ENCODE data around the gene MSMP. TPM values are rescaled to one million over a fixed set of nuclear protein-coding genes. Genes with fewer than 3 reads are reported as not detected.

Gene MSMP
- total and polyA plus RNA-seq, 9 of the 15 experiments (the other 6 are each of a cell fraction or from before 2014, with no cell fraction given), result 0.60 TPM; not detected in 8

- TF ChIP-seq RFX7 (CRISPR knock-in tag; IDR thresholded peaks at IDR 0.05) (no peak), TAF7 (tag; IDR thresholded peaks at IDR 0.05) (no peak), SUPT5H (IDR thresholded peaks at IDR 0.05) (peak; percentile 66), MCM7 (IDR thresholded peaks at IDR 0.05) (no peak), ETS2 (tag; IDR thresholded peaks at IDR 0.05; ENCODE audit: borderline replicate concordance, poor library complexity, severe bottlenecking) (no peak), MAZ (CRISPR knock-in tag; conservative IDR thresholded peaks at IDR 0.05 in 1 of 2, IDR thresholded peaks at IDR 0.05 in 1 of 2) (no peak), SIN3B (IDR thresholded peaks at IDR 0.05; ENCODE audit: low read depth) (no peak), LEF1 (IDR thresholded peaks at IDR 0.05) (0 out of 2 replicates have a peak, but pooled peaks have one; percentile 4), PHB2 (IDR thresholded peaks at IDR 0.05; ENCODE audit: low read depth) (0 out of 2 replicates have a peak, but pooled peaks have one; percentile 17), C11orf30 (IDR thresholded peaks at IDR 0.05; ENCODE audit: low read depth) (peak; percentile 55), MTA1 (IDR thresholded peaks at IDR 0.05; ENCODE audit: borderline replicate concordance) (no peak), ZNF785 (CRISPR knock-in tag; IDR thresholded peaks at IDR 0.05) (no peak), CHD2 (IDR thresholded peaks at IDR 0.05; ENCODE audit: low read depth, low read length) (no peak), BCL6 (CRISPR knock-in tag; IDR thresholded peaks at IDR 0.05) (no peak), MYBL2 (IDR thresholded peaks at IDR 0.05; ENCODE audit: low read depth) (no peak), MYBL2 (CRISPR knock-in tag; IDR thresholded peaks at IDR 0.05; ENCODE audit: borderline replicate concordance) (no peak), CBX1 (IDR thresholded peaks at IDR 0.05; ENCODE audit: low read depth) (no peak), NFRKB (IDR thresholded peaks at IDR 0.05; ENCODE audit: low read depth) (peak; percentile 61; the same call in 1 of the 2 replicates), ZNF584 (CRISPR knock-in tag; IDR thresholded peaks at IDR 0.05; ENCODE audit: low read depth) (no peak), ERF (CRISPR knock-in tag; IDR thresholded peaks at IDR 0.05) (no peak), IRF2 (CRISPR knock-in tag; IDR thresholded peaks at IDR 0.05) (no peak), GTF2F1 (IDR thresholded peaks at IDR 0.05; ENCODE audit: low read depth, low read length) (no peak), ZNF184 (CRISPR knock-in tag; IDR thresholded peaks at IDR 0.05) (no peak), KDM5B (IDR thresholded peaks at IDR 0.05; ENCODE audit: insufficient replicate concordance, low read depth, low read length) (peak; percentile 9), YBX1 (IDR thresholded peaks at IDR 0.05) (0 out of 2 replicates have a peak, but pooled peaks have one; percentile 51), ZNF696 (CRISPR knock-in tag; conservative IDR thresholded peaks at IDR 0.05) (no peak), JUND (IDR thresholded peaks at IDR 0.05; ENCODE audit: borderline replicate concordance, low read depth, low read length) (no peak), JUND (tag; IDR thresholded peaks at IDR 0.05; ENCODE audit: borderline replicate concordance, low read depth, low read length) (no peak), HDGF (IDR thresholded peaks at IDR 0.05) (no peak)
- TF ChIP-seq, protein P1, sequence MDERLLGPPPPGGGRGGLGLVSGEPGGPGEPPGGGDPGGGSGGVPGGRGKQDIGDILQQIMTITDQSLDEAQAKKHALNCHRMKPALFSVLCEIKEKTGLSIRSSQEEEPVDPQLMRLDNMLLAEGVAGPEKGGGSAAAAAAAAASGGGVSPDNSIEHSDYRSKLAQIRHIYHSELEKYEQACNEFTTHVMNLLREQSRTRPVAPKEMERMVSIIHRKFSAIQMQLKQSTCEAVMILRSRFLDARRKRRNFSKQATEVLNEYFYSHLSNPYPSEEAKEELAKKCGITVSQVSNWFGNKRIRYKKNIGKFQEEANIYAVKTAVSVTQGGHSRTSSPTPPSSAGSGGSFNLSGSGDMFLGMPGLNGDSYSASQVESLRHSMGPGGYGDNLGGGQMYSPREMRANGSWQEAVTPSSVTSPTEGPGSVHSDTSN (CRISPR knock-in tag; IDR thresholded peaks at IDR 0.05; ENCODE audit: low read depth), result no peak
- TF ChIP-seq, protein P1 (tag; conservative IDR thresholded peaks at IDR 0.05; ENCODE audit: low read depth), result no peak
- TF ChIP-seq, protein P2, sequence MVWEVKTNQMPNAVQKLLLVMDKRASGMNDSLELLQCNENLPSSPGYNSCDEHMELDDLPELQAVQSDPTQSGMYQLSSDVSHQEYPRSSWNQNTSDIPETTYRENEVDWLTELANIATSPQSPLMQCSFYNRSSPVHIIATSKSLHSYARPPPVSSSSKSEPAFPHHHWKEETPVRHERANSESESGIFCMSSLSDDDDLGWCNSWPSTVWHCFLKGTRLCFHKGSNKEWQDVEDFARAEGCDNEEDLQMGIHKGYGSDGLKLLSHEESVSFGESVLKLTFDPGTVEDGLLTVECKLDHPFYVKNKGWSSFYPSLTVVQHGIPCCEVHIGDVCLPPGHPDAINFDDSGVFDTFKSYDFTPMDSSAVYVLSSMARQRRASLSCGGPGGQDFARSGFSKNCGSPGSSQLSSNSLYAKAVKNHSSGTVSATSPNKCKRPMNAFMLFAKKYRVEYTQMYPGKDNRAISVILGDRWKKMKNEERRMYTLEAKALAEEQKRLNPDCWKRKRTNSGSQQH (CRISPR knock-in tag; IDR thresholded peaks at IDR 0.05), result no peak
Observed at GRCh38 chr9:35730486-35730854, 23.6 kb downstream of the MSMP start (continued).

All from K562 (cell line).